ENCODE results near the gene ATG2A. TPM values are rescaled to one million over a fixed set of nuclear protein-coding genes. Genes with fewer than 3 reads are reported as not detected.
A peak's percentile ranks its signal among the peaks of the same experiment; 100 is the strongest.

ATG2A gene
- total and polyA plus RNA-seq, 9 of the 15 experiments (the other 6 are each of a cell fraction or from before 2014, with no cell fraction given): 0.25 to 45.9 (median 5.2) TPM

- TF ChIP-seq E2F4 (CRISPR knock-in tag; IDR thresholded peaks at IDR 0.05; ENCODE audit: low read depth) (no peak), MGA (IDR thresholded peaks at IDR 0.05) (peak; percentile 65), BACH1 (tag; IDR thresholded peaks at IDR 0.05) (no peak), POLR2A (conservative IDR thresholded peaks at IDR 0.05) (peak; percentile 91), CBX2 (IDR thresholded peaks at IDR 0.05; ENCODE audit: insufficient read depth, low read length, poor library complexity, severe bottlenecking) (no peak), HNRNPK (IDR thresholded peaks at IDR 0.05; ENCODE audit: low read depth, low read length, poor library complexity, severe bottlenecking) (no peak), NBN (IDR thresholded peaks at IDR 0.05; ENCODE audit: low read depth) (peak; percentile 44; the same call in 1 of the 2 replicates), FOXJ3 (CRISPR knock-in tag; IDR thresholded peaks at IDR 0.05) (no peak), DPF2 (IDR thresholded peaks at IDR 0.05) (peak; percentile 53), NFRKB (IDR thresholded peaks at IDR 0.05; ENCODE audit: low read depth) (peak; percentile 76; the same call in 1 of the 2 replicates)
These were observed 38.3 kb downstream of the ATG2A start, which contains the start of gene EHD1 (continued) for GRCh38 chr11:64878494-64879243.

All from K562 (cell line).